GM19395 (cell line): ENCODE measurements around the gene SCAPER.
A peak's percentile ranks its signal among the peaks of the same experiment; 100 is the strongest.
"Not testable (repeated sequence)": the region's sequence is repeated elsewhere in the genome, so short reads cannot be mapped to it uniquely, and the experiment has no call there.

Experiments used
- ATAC-seq: cut with Tn5 transposase; IDR thresholded peaks from one replicate; pipeline ENCODE4 v1.9.1; 2021; ENCODE audit warnings: mild to moderate bottlenecking, moderate library complexity; ENCODE audit not compliant: unreplicated experiment

The SCAPER gene

DNA sequence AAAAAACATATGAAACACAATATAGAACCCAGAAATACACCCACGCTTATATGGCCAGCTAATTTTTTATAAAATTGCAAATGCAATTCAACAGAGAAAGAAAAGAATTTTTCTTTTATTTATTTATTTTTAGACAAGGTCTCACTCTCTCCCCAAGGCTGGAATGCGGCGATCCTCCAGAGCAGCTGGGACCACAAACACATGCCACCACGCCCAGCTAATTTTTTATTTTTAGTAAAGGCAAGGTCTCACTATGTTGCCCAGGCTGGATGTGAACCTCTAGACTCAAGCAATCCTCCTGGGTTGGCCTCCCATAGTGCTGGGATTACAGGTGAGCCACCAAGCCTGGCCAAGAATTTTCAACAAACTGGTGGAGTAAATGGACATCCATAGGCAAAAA is 117.9 kb downstream of the SCAPER start:
- no peak for ATAC-seq

DNA sequence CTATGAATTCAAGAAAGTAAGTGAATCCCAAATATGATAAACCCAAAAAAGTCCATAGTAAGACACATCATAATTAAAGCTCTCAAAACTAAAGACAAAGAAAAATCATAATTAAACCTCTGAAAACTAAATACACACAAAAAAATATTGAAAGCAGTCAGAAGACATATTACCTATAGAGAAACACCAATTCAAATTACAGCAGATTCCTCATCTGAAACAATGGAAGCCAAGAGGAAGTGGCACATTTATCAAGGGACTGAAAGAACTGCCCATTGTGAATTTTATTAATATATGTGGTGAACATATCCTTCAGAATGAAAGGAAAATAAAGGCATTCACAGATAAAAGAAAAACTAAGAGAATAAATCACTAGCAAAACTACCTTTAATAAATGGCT is 128.2 kb downstream of the SCAPER start:
- no peak for ATAC-seq

DNA sequence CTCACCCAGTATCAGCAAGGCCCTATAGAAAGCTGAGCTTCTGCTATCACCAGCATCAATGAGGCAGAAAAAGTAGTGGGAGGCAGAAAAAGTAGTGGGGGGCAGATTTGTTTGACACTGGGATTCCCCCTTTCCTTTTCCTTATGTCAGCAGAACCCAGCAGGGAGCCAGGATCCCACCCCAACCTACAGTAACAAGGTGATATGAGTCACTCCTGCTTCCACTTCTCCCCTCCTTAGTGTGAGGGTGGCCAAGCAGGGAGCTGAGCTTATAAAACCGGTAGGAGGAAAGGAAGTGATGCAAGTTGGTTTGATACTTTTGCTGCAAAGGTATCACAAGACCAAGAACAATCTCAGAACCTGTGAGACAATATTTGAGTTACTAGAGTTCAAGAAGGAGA is 128.7 kb downstream of the SCAPER start:
- ATAC-seq = no peak

DNA sequence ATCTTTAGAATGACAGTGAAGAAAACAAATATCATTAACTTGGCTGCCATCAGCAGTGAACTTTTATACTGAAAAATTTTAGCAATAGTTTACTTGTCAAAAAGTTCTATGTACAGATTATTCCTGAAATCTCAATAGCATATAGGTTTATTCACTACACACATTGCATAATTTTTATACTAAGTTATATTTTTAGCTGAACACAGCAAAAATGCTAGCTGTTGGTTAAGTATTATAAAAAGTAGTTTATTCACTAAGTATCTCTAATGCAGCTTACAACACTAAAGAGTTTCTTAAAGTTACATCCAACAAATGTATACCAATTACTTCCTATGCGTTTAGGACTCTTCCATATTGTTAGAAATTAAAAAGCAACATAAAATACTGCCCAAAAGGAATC is 131.9 kb downstream of the SCAPER start:
- no peak for ATAC-seq

DNA sequence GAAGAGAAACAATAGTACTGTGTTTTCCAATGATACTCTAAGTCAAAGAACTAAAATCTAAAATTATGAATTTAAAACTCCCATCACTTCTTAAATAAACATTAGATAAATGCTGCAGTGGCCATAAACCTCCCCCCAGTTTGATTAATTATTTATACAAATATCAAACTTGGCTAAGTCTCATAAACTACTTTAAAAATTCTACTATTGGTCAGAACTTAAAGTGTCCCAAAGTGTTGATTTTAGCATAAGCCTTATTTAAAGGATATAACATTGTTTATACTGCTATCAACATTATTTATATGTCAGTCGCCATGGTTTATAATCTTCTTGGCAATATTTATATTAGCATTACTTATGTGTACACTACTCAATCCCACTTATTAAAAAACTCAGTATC is 132.4 kb downstream of the SCAPER start:
- ATAC-seq = no peak

DNA sequence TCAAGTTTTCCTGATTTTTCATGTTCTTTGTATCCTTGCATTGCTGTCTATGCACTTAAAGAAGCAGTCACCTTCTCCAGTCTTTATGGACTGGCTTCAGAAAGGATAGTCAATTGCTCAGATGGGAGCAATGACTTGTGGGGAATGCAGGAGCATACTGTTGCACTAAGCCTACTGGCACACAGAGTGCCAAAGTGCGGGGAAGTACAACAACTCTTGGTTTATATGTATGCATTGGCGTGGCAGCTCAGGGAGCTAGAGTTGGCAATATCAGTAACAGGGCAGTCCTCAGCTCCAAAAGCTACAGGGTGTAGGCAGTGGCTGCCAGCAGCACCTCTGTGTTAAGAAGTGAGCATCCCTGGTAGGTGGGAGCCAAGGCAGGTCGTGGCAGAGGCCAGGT is 141.1 kb downstream of the SCAPER start:
- no peak for ATAC-seq

DNA sequence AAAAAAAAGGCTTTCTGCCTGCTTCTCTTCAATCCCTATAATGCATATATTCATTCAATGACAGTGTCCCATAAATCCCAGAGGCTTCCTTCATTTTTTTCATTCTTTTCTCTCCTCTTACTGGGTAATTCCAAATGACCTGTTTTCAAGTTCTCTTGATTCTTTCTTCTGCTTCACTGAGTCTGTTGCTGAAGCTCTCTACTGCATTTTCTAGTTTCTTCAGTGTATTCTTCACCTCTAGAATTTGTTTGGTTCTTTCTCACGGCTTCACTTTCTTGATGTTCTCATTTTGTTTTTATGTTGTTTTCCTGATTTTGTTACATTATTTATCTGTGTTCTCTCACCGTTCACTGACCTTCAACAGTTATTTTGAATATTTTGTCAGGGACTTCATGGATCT is 141.6 kb downstream of the SCAPER start:
- no peak for ATAC-seq

DNA sequence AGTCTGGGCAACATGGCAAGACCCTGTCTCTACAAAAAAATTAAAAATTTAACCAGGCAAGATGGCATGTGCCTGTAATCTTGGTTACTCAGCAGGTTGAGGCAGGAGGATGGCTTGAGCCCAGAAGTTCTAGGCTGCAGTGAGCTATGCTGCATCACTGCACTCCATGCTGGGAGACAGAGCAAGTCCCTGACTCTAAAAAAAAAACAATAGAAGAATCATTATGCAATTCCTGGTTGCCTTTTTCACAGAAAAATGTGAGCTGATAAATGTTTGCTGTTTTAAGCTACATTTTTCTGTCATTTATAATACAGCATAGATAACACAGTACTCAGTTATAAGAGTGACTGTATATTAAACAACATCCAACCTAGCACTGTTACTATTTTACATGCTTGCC is 148.8 kb downstream of the SCAPER start:
- ATAC-seq = no peak

DNA sequence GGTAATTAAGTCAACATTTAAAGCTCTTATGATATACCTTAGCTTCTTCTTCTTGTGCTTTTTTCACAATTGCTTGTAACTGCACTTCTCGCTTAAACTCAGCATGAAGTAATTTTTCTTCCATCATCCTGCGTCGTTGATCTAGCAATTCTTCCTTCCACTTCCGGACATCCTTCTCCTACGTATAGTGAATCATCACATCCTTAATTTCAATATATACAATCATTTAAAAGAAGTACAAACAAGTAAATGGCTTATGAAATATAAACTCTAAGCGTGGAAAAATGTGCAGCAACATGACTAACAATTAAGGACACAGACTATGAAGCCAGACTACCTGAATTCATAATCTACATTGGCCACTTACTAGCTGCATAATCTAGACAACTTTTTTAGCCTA is 151.4 kb downstream of the SCAPER start:
- ATAC-seq = no peak

DNA sequence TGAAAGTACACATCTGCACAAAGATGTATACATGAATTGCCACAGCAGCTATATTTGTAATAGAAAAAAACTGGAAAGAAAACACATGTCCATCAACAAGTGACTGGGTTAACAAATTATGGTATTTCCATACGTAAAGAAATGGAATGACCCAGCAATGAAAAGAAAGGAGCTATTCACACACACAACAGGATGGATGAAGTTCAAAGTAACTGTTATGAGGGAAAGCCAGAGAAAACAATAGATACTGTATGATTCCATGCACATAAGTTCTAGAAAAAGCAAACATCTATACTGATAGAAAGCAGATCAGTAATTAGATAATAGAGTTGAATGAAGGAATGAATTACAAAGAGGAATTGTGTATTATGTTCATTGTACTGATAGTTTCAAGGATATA is 152.0 kb downstream of the SCAPER start:
- no peak for ATAC-seq

DNA sequence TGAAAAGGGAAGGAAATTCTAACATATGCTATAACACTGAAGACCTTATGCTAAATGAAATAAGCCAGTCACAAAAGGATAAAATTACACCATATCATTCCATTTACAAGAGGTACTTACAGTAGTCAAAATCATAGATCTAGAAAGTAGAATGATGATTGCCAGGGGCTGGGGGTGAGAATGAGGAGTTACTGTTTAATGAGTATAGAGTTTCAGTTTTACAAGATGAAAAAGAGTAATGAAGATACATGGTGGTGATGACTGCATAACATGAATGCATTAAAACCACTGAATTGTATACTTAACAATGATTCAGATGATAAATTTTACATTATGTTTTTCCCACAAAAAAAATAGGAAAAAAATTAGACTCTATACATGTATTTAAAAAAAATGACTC is 152.6 kb downstream of the SCAPER start:
- no peak for ATAC-seq

DNA sequence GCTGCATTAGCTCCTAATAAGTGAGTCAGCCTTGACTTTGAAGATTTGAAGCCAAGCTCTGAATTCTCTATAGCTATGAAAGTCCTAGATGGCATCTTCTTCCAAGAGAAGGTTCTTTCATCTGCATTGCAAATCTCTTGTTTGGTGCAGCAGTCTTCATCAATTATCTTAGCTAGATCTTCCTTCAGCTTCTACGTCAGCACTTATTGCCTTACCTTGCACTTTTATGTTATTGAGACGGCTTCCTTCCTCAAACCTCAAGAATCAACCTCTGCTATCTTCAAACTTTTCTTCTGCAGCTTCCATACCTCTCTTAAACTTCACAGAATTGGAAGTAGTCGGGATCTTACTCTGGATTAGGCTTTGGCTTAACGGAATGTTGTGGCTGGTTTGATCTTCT is 167.6 kb downstream of the SCAPER start:
- no peak for ATAC-seq

DNA sequence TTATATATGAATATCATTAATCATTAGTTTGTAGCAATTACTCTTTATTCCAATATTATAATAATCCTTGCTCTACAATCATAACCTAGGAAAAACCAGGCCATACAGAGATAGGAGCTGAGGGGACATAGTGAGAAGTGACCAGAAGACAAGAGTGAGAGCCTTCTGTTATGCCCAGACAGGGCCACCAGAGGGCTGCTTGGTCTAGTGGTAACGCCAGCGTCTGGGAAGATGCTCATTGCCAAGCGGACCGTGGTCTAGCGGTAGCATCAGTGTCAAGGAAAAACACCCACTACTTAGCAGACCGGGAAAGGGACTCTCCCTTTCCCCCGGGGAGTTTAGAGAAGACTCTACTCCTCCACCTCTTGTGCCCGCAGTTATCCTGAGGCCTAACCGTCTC is 172.8 kb downstream of the SCAPER start:
- ATAC-seq = not testable (repeated sequence)

DNA sequence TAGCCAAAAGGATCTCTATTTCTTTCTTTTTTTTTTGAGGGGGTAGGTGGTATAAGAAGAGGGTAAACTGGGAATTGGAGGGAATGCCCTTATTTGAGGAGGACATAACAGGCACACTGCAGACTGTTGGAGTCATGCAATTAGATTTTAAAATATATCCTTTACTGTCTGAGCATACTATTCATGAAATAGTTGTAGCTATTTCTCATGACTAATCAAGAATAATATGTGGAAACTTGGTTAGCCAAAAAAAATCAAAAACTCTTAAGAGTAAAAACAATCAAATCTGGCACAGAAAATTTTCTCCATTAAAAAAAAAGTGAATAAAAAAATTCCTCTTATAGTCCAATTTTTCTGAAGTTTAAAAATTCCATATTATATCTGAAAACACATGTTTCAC is 174.9 kb downstream of the SCAPER start:
- ATAC-seq = no peak

DNA sequence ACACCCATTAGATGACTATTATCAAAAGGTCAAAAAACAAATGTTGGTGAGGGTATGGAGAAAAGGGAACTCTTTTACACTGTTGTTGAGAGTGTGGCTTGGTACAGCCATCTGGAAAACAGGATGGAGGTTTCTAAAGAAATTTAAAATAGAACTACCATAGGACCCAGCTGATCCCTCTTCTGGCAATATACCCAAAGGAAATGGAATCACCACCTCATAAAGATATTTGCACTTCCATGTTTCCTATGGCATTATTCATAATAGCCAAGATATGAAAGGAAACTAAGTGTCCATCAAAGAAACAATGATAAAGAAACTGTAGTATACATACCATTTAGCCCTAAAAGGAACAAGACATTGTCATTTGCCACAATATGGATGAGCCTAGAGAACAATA is 186.3 kb downstream of the SCAPER start:
- ATAC-seq = no peak

DNA sequence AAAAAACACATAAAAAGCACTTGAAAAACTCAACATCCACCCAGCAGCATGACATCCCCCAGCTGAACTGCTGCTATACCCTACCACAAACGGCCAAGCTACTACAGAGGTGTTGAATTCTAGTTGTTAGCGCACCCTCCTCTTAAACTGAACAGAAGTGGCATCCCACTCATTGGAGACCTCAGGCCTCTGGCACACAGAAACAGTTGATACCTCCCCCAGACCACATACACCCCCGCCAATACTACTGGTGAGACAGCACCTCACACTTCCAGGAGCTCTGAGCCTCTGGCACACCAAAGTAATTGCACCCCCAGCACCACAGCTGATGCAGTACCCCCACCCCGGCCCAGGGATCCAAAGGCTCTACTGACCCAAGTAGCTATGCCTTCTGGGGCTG is 190.2 kb downstream of the SCAPER start:
- no peak for ATAC-seq

DNA sequence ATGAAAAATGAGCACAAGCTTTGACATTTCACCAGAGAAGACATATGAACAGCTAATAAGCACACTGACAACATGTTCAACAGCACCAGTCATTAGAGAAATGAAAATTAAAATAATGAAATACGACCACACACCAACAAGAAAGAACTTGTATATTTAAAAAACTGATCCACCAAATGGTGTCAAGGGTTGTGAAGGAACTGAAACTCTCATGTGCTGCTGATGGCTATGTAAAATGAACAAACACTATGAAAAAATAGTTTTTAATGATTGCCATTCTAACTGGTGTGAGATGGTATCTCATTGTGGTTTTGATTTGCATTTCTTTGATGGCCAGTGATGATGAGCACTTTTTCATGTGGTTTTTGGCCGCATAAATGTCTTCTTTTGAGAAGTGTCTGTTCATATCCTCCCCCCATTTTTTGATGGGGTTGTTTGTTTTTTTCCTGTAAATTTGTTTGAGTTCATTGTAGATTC is 193.8 kb downstream of the SCAPER start:
- peak; percentile 61 for ATAC-seq

DNA sequence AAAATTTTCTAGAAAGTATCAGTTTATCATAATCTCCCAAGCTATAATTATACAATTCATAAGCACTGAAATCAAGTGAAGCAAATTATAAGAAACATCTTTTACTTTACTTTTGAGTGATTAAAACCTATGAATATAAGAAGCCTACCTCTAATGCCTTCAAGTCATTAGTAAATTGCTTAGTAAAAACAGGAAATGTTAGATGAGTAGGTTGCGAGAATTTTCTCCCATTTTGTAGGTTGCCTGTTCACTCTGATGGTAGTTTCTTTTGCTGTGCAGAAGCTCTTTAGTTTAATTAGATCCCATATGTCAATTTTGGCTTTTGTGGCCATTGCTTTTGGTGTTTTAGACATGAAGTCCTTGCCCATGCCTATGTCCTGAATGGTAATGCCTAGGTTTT is 201.1 kb downstream of the SCAPER start:
- not testable (repeated sequence) for ATAC-seq

DNA sequence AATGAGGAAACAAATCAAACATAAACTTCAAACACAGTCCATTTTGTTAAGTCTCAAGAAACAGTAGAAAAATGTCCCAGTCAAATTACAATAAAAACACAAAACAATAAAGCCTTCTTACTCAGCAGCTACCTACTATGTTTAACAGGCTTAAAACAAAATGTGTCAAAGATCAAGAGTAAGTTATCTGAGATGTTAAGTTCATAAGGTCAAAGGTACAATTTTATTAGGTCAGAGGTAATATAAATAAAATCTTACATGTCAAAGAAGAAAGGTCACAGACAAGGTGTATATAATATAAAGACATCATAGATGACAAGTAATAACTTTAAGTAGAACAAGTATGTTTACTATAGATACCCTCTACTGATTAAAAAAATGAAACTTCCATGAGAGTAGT is 208.3 kb downstream of the SCAPER start:
- ATAC-seq = no peak

DNA sequence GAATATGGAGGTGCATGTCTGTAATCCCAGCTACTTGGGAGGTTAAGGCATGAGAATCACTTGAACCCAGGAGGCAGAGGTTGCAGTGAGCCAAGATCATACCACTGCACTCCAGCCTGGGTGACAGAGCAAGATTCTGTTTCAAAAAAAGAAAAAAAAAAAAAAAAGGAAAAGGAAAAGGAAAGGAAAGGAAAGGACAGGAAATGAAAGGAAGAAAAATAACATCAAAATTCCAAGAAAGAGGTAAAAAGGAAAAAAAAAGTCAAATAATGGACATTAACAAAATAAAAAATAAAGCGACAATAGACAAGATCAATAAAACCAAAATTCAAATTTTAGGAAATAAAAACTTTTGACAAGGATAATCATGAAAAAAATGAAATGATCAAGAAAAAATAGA is 212.6 kb downstream of the SCAPER start:
- ATAC-seq = not testable (repeated sequence)

DNA sequence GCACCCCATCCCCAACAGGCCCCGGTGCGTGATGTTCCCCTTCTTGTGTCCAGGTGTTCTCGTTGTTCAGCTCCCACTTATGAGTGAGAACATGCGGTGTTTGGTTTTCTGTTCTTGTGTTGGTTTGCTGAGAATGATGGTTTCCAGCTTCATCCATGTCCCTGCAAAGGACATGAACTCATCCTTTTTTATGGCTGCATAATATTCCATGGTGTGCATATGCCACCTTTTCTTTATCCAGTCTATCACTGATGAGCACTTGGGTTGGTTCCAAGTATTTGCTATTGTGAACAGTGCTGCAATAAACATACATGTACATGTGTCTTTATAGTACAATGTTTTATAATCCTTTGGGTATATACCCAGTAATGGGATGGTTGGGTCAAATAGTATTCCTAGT is 217.5 kb downstream of the SCAPER start:
- not testable (repeated sequence) for ATAC-seq

DNA sequence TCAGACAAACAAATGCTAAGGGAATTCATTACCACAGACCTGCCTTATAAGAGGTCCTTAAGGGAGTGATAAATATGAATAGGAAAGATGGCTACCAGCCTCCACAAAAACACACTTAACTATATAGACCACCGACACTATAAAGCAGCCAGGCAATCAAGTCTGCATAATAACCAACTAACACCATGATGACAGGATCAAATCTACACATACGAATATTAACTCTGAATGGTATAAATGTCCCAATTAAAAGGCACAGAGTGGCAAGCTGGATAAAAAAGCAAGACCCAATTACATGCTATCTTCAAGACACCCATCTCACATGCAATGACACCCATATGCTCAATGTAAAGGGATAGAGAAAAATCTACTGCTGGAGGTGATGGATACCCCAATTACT is 221.1 kb downstream of the SCAPER start:
- ATAC-seq = no peak

DNA sequence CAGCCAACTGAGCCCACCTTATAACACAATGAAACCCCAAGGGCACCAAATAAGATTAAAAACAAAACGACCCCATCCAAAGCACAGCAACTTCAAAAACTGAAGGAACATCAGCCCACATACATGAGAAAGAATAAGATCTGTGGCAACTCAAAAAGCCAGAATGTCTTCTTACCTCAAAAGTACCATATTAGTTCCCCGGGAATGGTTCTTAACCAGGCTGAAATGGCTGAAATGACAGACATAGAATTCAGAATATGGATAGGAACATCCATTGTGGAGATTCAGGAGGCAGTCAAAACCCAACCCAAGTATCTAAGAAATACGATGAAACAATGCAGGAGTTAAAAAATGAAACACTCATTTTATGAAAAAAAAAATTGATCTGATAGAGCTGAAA is 222.3 kb downstream of the SCAPER start:
- no peak for ATAC-seq

DNA sequence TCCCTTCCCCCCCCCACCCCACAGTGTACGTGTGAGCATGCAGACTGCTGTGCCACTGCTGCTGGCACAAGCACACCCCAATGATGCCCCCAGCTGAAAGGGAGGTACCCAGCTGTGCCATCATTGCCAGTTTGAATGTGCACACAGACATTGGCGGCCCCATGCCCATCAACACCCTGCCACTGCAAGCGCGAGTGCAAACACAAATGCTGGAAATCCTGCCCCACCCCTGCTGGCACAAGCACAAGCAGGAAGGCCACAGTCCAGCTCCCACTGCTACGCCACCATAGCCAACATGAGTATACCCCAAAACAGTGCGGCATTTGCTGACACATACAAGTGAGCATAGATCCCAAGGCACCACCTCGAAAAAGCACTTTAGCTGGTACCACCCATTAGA is 222.9 kb downstream of the SCAPER start:
- ATAC-seq = no peak
